Glutamatergic neuron (in vitro differentiated cells): ENCODE data around the gene CENPF. TPM values are rescaled to one million over a fixed set of nuclear protein-coding genes. Genes with fewer than 3 reads are reported as not detected.

ENCODE experiments used
- DNase-seq: peaks from one replicate; pipeline ENCODE4 v3.0.0; 2022
- H3K27ac Mint-ChIP-seq: one replicate; pipeline ENCODE4 v1.8.0; 2020; ENCODE audit warnings: mild to moderate bottlenecking, mixed read lengths, inconsistent platforms; ENCODE audit not compliant: unreplicated experiment
- H3K27me3 Mint-ChIP-seq: one replicate; pipeline ENCODE4 v1.8.0; 2020; ENCODE audit warnings: mild to moderate bottlenecking, moderate library complexity, mixed read lengths, inconsistent platforms; ENCODE audit not compliant: unreplicated experiment
- H3K36me3 Mint-ChIP-seq: one replicate; pipeline ENCODE4 v1.8.0; 2020; ENCODE audit warnings: mild to moderate bottlenecking, mixed read lengths, inconsistent platforms; ENCODE audit not compliant: unreplicated experiment
- H3K4me1 Mint-ChIP-seq: one replicate; pipeline ENCODE4 v1.8.0; 2020; ENCODE audit warnings: mild to moderate bottlenecking, low read depth, mixed read lengths, inconsistent platforms; ENCODE audit not compliant: unreplicated experiment
- H3K4me3 Mint-ChIP-seq: one replicate; pipeline ENCODE4 v1.8.0; 2020; ENCODE audit warnings: mild to moderate bottlenecking, mixed read lengths, inconsistent platforms; ENCODE audit not compliant: unreplicated experiment
- H3K9me3 Mint-ChIP-seq: one replicate; pipeline ENCODE4 v1.8.0; 2020; ENCODE audit warnings: mild to moderate bottlenecking, moderate library complexity, mixed read lengths, inconsistent platforms; ENCODE audit not compliant: unreplicated experiment
- CTCF ChIP-seq: fragments of 200-600 bp; sonication (generic); IDR thresholded peaks from one replicate; pipeline ENCODE4 v1.5.0; 2021; ENCODE audit not compliant: partially characterized antibody, unreplicated experiment
- long read RNA-seq: library from polyadenylated mRNA; unstranded; transcript quantifications from one replicate; pipeline ENCODE4 v2.0.0, GENCODE V29; 2020; ENCODE audit not compliant: unreplicated experiment
- total RNA-seq: library from RNA; stranded (reverse); fragmentation: NEBNext Ultra II Directional; extraction: Animal tissue kit (Norgen Biotek cat#: 25700); gene quantifications from one replicate; pipeline ENCODE4 v1.2.1, GENCODE V29; 2021; ENCODE audit not compliant: unreplicated experiment

Gene CENPF
- 29.3 TPM for total RNA-seq
- long read RNA-seq, partial matches to known transcripts: 18 of 19 reads
- long read RNA-seq, other reads (novel, unspliced or antisense): 0 of 19 reads

GRCh38 chr1:214602764-214603657, at the start of gene CENPF:
CENPF (plus strand) TSS chr1:214603195; CDS start chr1:214613755, 10,560 bp downstream.
- peaks cover 6% of the 10 kb centered on the region for H3K4me1 Mint-ChIP-seq
- peak; percentile 34 for TF ChIP-seq CTCF
- peaks cover 4% of the 10 kb centered on the region for H3K9me3 Mint-ChIP-seq
- no peaks in the 10 kb centered on the region for H3K36me3 Mint-ChIP-seq
- H3K27ac Mint-ChIP-seq: peak within 1 kb of the TSS; percentile 48
- peak within 1 kb of the TSS; percentile 93 for H3K4me3 Mint-ChIP-seq
- peak; percentile 94 for DNase-seq
- peaks cover 3% of the 10 kb centered on the region for H3K27me3 Mint-ChIP-seq

GRCh38 chr1:214557952-214558735, 44.9 kb upstream of the CENPF start:
- Mint-ChIP-seq H3K4me1 (peaks cover 7% of the 10 kb centered on the region), H3K27ac (no peak overlapping the region), H3K27me3 (peaks cover 4% of the 10 kb centered on the region), H3K4me3 (no peak overlapping the region), H3K36me3 (no peaks in the 10 kb centered on the region), H3K9me3 (no peaks in the 10 kb centered on the region)
- no peak for DNase-seq
- TF ChIP-seq CTCF: no peak

GRCh38 chr1:214563881-214564280, 39.1 kb upstream of the CENPF start:
- Mint-ChIP-seq H3K27me3 (peaks cover 4% of the 10 kb centered on the region), H3K27ac (no peak overlapping the region), H3K36me3 (no peaks in the 10 kb centered on the region), H3K4me1 (peaks cover 23% of the 10 kb centered on the region), H3K9me3 (peaks cover 6% of the 10 kb centered on the region), H3K4me3 (no peak overlapping the region)
- TF ChIP-seq CTCF: no peak
- DNase-seq: no peak

- Mint-ChIP-seq H3K4me1 (peaks cover 22% of the 10 kb centered on the region), H3K27me3 (no peaks in the 10 kb centered on the region), H3K4me3 (peak overlapping the region; percentile 53), H3K27ac (peak overlapping the region; percentile 84), H3K9me3 (peaks cover 8% of the 10 kb centered on the region), H3K36me3 (no peaks in the 10 kb centered on the region)
- no peak for TF ChIP-seq CTCF
- no peak for DNase-seq
Observed at GRCh38 chr1:214565310-214565709, 37.7 kb upstream of the CENPF start.
